Immature natural killer cell (primary cell): ENCODE data around the gene OGFOD2. TPM values are rescaled to one million over a fixed set of nuclear protein-coding genes. Genes with fewer than 3 reads are reported as not detected.
A peak's percentile ranks its signal among the peaks of the same experiment; 100 is the strongest.
"Not testable (repeated sequence)": the region's sequence is repeated elsewhere in the genome, so short reads cannot be mapped to it uniquely, and the experiment has no call there.

ENCODE experiments used
- DNase-seq, 3 donors: peaks; one replicate each; pipeline ENCODE4 v3.0.0; 2022; ENCODE audit warnings: mixed read lengths in 1 of 3
- H3K27ac Mint-ChIP-seq, 6 donors: one replicate each; pipeline ENCODE4 v1.8.0; 2020; ENCODE audit warnings: mixed read lengths in 6 of 6, mild to moderate bottlenecking in 5 of 6, inconsistent platforms in 4 of 6, moderate library complexity in 3 of 6
- H3K27me3 Mint-ChIP-seq, 3 donors: one replicate each; pipeline ENCODE4 v1.8.0; 2020 to 2021; ENCODE audit warnings: low read depth in 3 of 3, mild to moderate bottlenecking in 3 of 3, mixed read lengths in 3 of 3, moderate library complexity in 3 of 3, inconsistent platforms in 1 of 3
- H3K36me3 Mint-ChIP-seq, 3 donors: one replicate each; pipeline ENCODE4 v1.8.0; 2020; ENCODE audit warnings: mixed read lengths in 3 of 3, inconsistent platforms in 2 of 3, mild to moderate bottlenecking in 2 of 3
- H3K4me1 Mint-ChIP-seq, 2 donors: one replicate each; pipeline ENCODE4 v1.8.0; 2020; ENCODE audit warnings: inconsistent platforms in 2 of 2, mild to moderate bottlenecking in 2 of 2, mixed read lengths in 2 of 2, moderate library complexity in 1 of 2
- H3K4me3 Mint-ChIP-seq, 5 donors: one replicate each; pipeline ENCODE4 v1.8.0; 2020; ENCODE audit warnings: mild to moderate bottlenecking in 5 of 5, mixed read lengths in 5 of 5, inconsistent platforms in 3 of 5, moderate library complexity in 3 of 5
- H3K9me3 Mint-ChIP-seq, 6 donors: one replicate each; pipeline ENCODE4 v1.8.0; 2020; ENCODE audit warnings: mild to moderate bottlenecking in 6 of 6, mixed read lengths in 6 of 6, inconsistent platforms in 4 of 6, moderate library complexity in 3 of 6
- polyA plus RNA-seq, 3 donors: library from polyadenylated mRNA; unstranded; fragments of 300-500 nt; fragmentation: Illumina TruSeq; gene quantifications; one replicate each; pipeline ENCODE4 v1.2.3, GENCODE V29; 2021

The OGFOD2 gene
- polyA plus RNA-seq = 10 to 100 TPM; 14.4 to 16.6 (median 16.3) TPM

- Mint-ChIP-seq H3K9me3 (no peaks in the 10 kb centered on the region), H3K27ac (peak within 1 kb of the TSS; percentile 98 to 100 (median 98)), H3K4me3 (peak within 1 kb of the TSS; percentile 98 to 99 (median 98)), H3K27me3 (peaks cover 12 to 19% (median 13%) of the 10 kb centered on the region in 3 donors), H3K36me3 (no peaks in the 10 kb centered on the region), H3K4me1 (peaks cover 36 to 41% of the 10 kb centered on the region in 2 donors)
- DNase-seq = peak; percentile 91 to 92 (median 92)
Measured at GRCh38 chr12:122974892-122975789, at the start of gene OGFOD2. OGFOD2 (plus strand) TSS chr12:122975244; CDS start chr12:122975252, 8 bp downstream.

- peak overlapping the region in 1 of 6 donors; percentile 44 for H3K27ac Mint-ChIP-seq
- no peak for DNase-seq
- H3K27me3 Mint-ChIP-seq = no peaks in the 10 kb centered on the region
- no peaks in the 10 kb centered on the region for H3K36me3 Mint-ChIP-seq
- H3K9me3 Mint-ChIP-seq = no peaks in the 10 kb centered on the region
- H3K4me1 Mint-ChIP-seq = peaks cover 7 to 8% of the 10 kb centered on the region in 2 donors
- no peak overlapping the region for H3K4me3 Mint-ChIP-seq
Measured at GRCh38 chr12:122927756-122928403, 47.2 kb upstream of the OGFOD2 start.

GRCh38 chr12:122928404-122929147, 46.5 kb upstream of the OGFOD2 start:
- Mint-ChIP-seq H3K9me3 (no peaks in the 10 kb centered on the region), H3K27ac (peak overlapping the region in 1 of 6 donors; percentile 44), H3K27me3 (no peaks in the 10 kb centered on the region), H3K4me1 (peaks cover 7 to 8% of the 10 kb centered on the region in 2 donors), H3K36me3 (no peaks in the 10 kb centered on the region), H3K4me3 (no peak overlapping the region)
- no peak for DNase-seq

GRCh38 chr12:122929148-122929538, 45.9 kb upstream of the OGFOD2 start:
- H3K27ac Mint-ChIP-seq = no peak overlapping the region
- DNase-seq = no peak
- no peaks in the 10 kb centered on the region for H3K27me3 Mint-ChIP-seq
- no peak overlapping the region for H3K4me3 Mint-ChIP-seq
- H3K4me1 Mint-ChIP-seq = peaks cover 7 to 8% of the 10 kb centered on the region in 2 donors
- H3K9me3 Mint-ChIP-seq = no peaks in the 10 kb centered on the region
- H3K36me3 Mint-ChIP-seq = no peaks in the 10 kb centered on the region

- H3K36me3 Mint-ChIP-seq = no peaks in the 10 kb centered on the region
- no peaks in the 10 kb centered on the region for H3K27me3 Mint-ChIP-seq
- peaks cover 7 to 8% of the 10 kb centered on the region in 2 donors for H3K4me1 Mint-ChIP-seq
- DNase-seq = no peak
- H3K9me3 Mint-ChIP-seq = no peaks in the 10 kb centered on the region
- H3K4me3 Mint-ChIP-seq = no peak overlapping the region
- no peak overlapping the region for H3K27ac Mint-ChIP-seq
Measured at GRCh38 chr12:122929812-122930211, 45.2 kb upstream of the OGFOD2 start.

GRCh38 chr12:122932207-122932606, 42.8 kb upstream of the OGFOD2 start:
- Mint-ChIP-seq H3K4me1 (peaks cover 6 to 7% of the 10 kb centered on the region in 2 donors), H3K27ac (no peak overlapping the region), H3K4me3 (no peak overlapping the region), H3K36me3 (no peaks in the 10 kb centered on the region), H3K27me3 (peaks cover 0 to 2% (median 0%) of the 10 kb centered on the region in 3 donors), H3K9me3 (no peaks in the 10 kb centered on the region)
- no peak for DNase-seq

- Mint-ChIP-seq H3K9me3 (no peaks in the 10 kb centered on the region), H3K4me1 (peaks cover 0 to 2% of the 10 kb centered on the region in 2 donors), H3K27me3 (peaks cover 2 to 3% (median 2%) of the 10 kb centered on the region in 3 donors), H3K27ac (no peak overlapping the region), H3K4me3 (no peak overlapping the region), H3K36me3 (peaks cover 0 to 4% (median 0%) of the 10 kb centered on the region in 3 donors)
- no peak for DNase-seq
Measured at GRCh38 chr12:122934722-122935121, 40.3 kb upstream of the OGFOD2 start.

- DNase-seq = no peak
- Mint-ChIP-seq H3K27ac (no peak overlapping the region), H3K4me1 (peaks cover under 1 to 2% of the 10 kb centered on the region in 2 donors), H3K4me3 (no peak overlapping the region), H3K36me3 (peaks cover 0 to 4% (median 0%) of the 10 kb centered on the region in 3 donors), H3K9me3 (no peaks in the 10 kb centered on the region), H3K27me3 (peaks cover 2 to 3% (median 2%) of the 10 kb centered on the region in 3 donors)
Measured at GRCh38 chr12:122935318-122935717, 39.7 kb upstream of the OGFOD2 start.

- Mint-ChIP-seq H3K4me1 (peaks cover 22 to 23% of the 10 kb centered on the region in 2 donors), H3K4me3 (no peak overlapping the region), H3K9me3 (no peaks in the 10 kb centered on the region), H3K36me3 (peaks cover 0 to 4% (median 0%) of the 10 kb centered on the region in 3 donors), H3K27me3 (peaks cover 2 to 7% (median 4%) of the 10 kb centered on the region in 3 donors), H3K27ac (peak overlapping the region in 2 of 6 donors; percentile 40 to 53)
- no peak for DNase-seq
Measured at GRCh38 chr12:122937622-122938091, 37.4 kb upstream of the OGFOD2 start.

GRCh38 chr12:122939125-122939524, 35.9 kb upstream of the OGFOD2 start:
- no peak overlapping the region for H3K4me3 Mint-ChIP-seq
- H3K36me3 Mint-ChIP-seq = peaks cover 0 to 4% (median 0%) of the 10 kb centered on the region in 3 donors
- H3K4me1 Mint-ChIP-seq = peaks cover 36 to 38% of the 10 kb centered on the region in 2 donors
- H3K27ac Mint-ChIP-seq = peak overlapping the region in 2 of 6 donors; percentile 65 to 86
- no peak for DNase-seq
- peaks cover 0 to 2% (median 0%) of the 10 kb centered on the region in 6 donors for H3K9me3 Mint-ChIP-seq
- peaks cover 2 to 10% (median 9%) of the 10 kb centered on the region in 3 donors for H3K27me3 Mint-ChIP-seq

GRCh38 chr12:122941351-122941750, 33.7 kb upstream of the OGFOD2 start:
- not testable (repeated sequence) for H3K4me3 Mint-ChIP-seq, H3K27me3 Mint-ChIP-seq, DNase-seq, H3K36me3 Mint-ChIP-seq, H3K9me3 Mint-ChIP-seq
- Mint-ChIP-seq H3K4me1 (peaks cover 46 to 50% of the 10 kb centered on the region in 2 donors), H3K27ac (peak overlapping the region in 2 of 6 donors; percentile 40 to 89)

GRCh38 chr12:122942637-122943036, 32.4 kb upstream of the OGFOD2 start:
- H3K36me3 Mint-ChIP-seq = peaks cover 0 to 4% (median 0%) of the 10 kb centered on the region in 3 donors
- H3K27me3 Mint-ChIP-seq = peaks cover 2 to 15% (median 15%) of the 10 kb centered on the region in 3 donors
- H3K9me3 Mint-ChIP-seq = peaks cover 0 to 2% (median 0%) of the 10 kb centered on the region in 6 donors
- H3K27ac Mint-ChIP-seq = peak overlapping the region; percentile 87 to 96 (median 89)
- H3K4me1 Mint-ChIP-seq = peaks cover 59 to 63% of the 10 kb centered on the region in 2 donors
- peak; percentile 70 to 75 (median 72) for DNase-seq
- peak overlapping the region; percentile 60 to 93 (median 74) for H3K4me3 Mint-ChIP-seq

GRCh38 chr12:122943196-122943595, 31.8 kb upstream of the OGFOD2 start:
- H3K4me3 Mint-ChIP-seq = peak overlapping the region; percentile 60 to 93 (median 74)
- DNase-seq = peak in 2 of 3 donors; percentile 23 to 29
- peaks cover 65 to 69% of the 10 kb centered on the region in 2 donors for H3K4me1 Mint-ChIP-seq
- peaks cover 2 to 13% (median 11%) of the 10 kb centered on the region in 3 donors for H3K27me3 Mint-ChIP-seq
- H3K36me3 Mint-ChIP-seq = peaks cover 0 to 4% (median 0%) of the 10 kb centered on the region in 3 donors
- peaks cover 0 to 2% (median 0%) of the 10 kb centered on the region in 6 donors for H3K9me3 Mint-ChIP-seq
- H3K27ac Mint-ChIP-seq = peak overlapping the region; percentile 87 to 96 (median 89)
